Duodenal mucosa (tissue), 2 donors: ENCODE data around the gene UQCR11.

Experiments
- H3K27ac ChIP-seq: one replicate; pipeline ENCODE4 v1.7.0; 2013; ENCODE audit warnings: low read depth, low read length
- H3K27me3 ChIP-seq, 2 donors: one replicate each; pipeline ENCODE4 v1.7.0; 2013; ENCODE audit warnings: low read length in 2 of 2, control low read depth in 1 of 2; ENCODE audit not compliant: insufficient read depth in 2 of 2, control insufficient read depth in 1 of 2
- H3K36me3 ChIP-seq, 2 donors: one replicate each; pipeline ENCODE4 v1.7.0; 2013; ENCODE audit warnings: low read length in 2 of 2, control low read depth in 1 of 2; ENCODE audit not compliant: insufficient read depth in 2 of 2, control insufficient read depth in 1 of 2
- H3K4me1 ChIP-seq, 2 donors: one replicate each; pipeline ENCODE4 v1.7.0; 2013; ENCODE audit warnings: low read length in 2 of 2, control low read depth in 1 of 2; ENCODE audit not compliant: insufficient read depth in 2 of 2, control insufficient read depth in 1 of 2
- H3K4me3 ChIP-seq, 2 donors: one replicate each; pipeline ENCODE4 v1.7.0; 2013; ENCODE audit warnings: low read length in 2 of 2, low read depth in 1 of 2
- H3K9ac ChIP-seq, 2 donors: one replicate each; pipeline ENCODE4 v1.7.0; 2013; ENCODE audit warnings: low read length in 2 of 2, low read depth in 1 of 2
- H3K9me3 ChIP-seq, 2 donors: one replicate each; pipeline ENCODE4 v1.7.0; 2013; ENCODE audit warnings: low read length in 2 of 2, control low read depth in 1 of 2; ENCODE audit not compliant: control insufficient read depth in 1 of 2

UQCR11 gene

GRCh38 chr19:1577929-1578618, 27.2 kb downstream of the UQCR11 start:
- peaks cover 10 to 14% of the 10 kb centered on the region in 2 donors for H3K4me1 ChIP-seq
- no peak overlapping the region for H3K27ac ChIP-seq

DNA sequence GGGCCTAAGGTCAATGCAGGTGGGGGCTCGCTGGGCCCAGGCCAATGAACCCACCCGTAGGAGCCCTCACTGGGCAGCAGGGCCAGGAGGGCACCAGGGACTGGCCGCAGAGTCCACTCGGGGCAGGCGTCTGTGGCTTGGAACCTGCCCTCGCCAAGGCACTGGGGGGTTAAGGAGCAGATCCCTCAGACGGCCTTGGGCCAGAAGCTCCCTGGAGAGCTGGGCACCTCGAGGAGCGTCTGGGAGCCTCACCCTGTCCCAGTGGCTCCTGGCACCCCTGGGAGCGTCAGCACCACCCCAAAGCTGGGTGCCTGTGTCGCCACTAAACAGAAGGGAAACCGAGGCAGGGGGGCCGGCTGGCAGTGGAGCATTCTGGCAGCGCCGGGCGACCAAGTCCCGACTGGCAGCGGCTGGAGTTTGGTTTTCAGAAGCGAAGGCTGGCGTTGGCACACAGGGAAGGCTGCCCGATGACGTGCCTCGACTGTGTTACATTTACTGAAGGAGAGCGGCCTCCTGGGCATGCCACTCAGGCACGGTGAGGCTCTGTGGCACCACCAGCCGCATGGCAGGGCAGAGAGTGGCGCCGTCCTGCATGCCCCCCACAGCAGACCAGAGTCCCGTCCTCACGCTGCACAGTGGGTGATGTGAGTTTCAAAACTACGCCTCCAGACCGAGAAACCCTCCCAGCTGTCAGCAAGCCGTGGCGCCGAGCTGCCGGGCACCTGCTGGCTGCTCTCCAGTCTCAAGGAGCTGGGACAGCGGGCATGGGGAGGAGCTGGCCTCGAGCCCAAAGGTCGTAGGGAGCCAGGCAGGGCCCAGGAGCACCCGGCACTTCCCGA, 28.0 kb downstream of the UQCR11 start:
- Histone ChIP-seq H3K9ac (no peak overlapping the region), H3K9me3 (no peaks in the 10 kb centered on the region), H3K4me1 (peaks cover 10 to 14% of the 10 kb centered on the region in 2 donors), H3K36me3 (peaks cover 16 to 46% of the 10 kb centered on the region in 2 donors), H3K27me3 (no peaks in the 10 kb centered on the region), H3K4me3 (no peak overlapping the region), H3K27ac (no peak overlapping the region)

More at GRCh38 chr19:1577929-1578618, 27.2 kb downstream of the UQCR11 start:
- no peak overlapping the region for H3K9ac ChIP-seq
- no peaks in the 10 kb centered on the region for H3K27me3 ChIP-seq
- H3K36me3 ChIP-seq: peaks cover 16 to 50% of the 10 kb centered on the region in 2 donors
- no peaks in the 10 kb centered on the region for H3K9me3 ChIP-seq
- H3K4me3 ChIP-seq: no peak overlapping the region

- H3K27ac ChIP-seq: no peak overlapping the region
- H3K36me3 ChIP-seq: peaks cover 16 to 39% of the 10 kb centered on the region in 2 donors
- H3K4me3 ChIP-seq: no peak overlapping the region
- no peak overlapping the region for H3K9ac ChIP-seq
- no peaks in the 10 kb centered on the region for H3K27me3 ChIP-seq
- H3K9me3 ChIP-seq: no peaks in the 10 kb centered on the region
- H3K4me1 ChIP-seq: peaks cover 10 to 14% of the 10 kb centered on the region in 2 donors
These were observed 28.8 kb downstream of the UQCR11 start for GRCh38 chr19:1576242-1577089.

- Histone ChIP-seq H3K4me1 (peaks cover 10 to 14% of the 10 kb centered on the region in 2 donors), H3K36me3 (peaks cover 7 to 31% of the 10 kb centered on the region in 2 donors), H3K9ac (no peak overlapping the region), H3K27me3 (no peaks in the 10 kb centered on the region), H3K27ac (no peak overlapping the region), H3K4me3 (no peak overlapping the region), H3K9me3 (no peaks in the 10 kb centered on the region)
These were observed 29.7 kb downstream of the UQCR11 start for GRCh38 chr19:1575323-1576241.

DNA sequence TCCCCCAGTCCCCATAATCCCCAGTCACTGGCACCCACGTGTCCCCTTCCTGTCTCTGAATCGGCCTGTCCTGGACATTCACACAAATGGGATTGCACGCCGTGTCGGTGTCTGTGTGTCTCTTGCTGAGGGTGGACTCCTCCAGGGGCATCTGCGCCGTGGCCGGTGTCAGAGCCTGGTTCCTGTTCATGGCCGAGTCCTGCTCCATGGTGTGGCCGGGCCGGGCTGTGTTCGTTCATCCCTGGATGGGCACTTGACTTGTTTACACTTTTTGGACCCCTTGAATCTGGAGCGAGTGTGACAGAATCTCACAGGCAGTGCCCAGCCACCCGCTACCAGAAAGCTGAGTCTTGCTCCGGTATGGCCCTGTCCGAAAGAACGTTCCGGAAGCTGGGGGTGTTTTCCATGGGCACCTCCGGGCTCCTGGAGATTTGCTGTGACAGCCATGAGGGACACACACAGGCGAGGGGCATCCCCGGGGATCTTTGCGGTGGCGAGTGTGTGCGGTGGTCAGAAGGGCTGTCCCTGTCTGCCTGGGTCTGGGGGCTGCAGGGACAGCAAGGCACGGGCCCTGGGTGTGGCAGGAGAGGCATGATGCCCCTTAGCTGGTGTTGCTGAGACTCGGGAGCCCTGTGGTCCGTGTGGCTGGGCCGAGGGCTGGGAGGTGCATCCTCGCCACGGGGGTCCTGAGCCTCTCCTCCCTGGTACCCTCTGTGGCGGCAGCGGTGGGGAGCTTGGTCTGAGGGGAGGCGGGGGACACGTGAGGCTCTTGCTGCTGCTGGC, 30.7 kb downstream of the UQCR11 start:
- Histone ChIP-seq H3K36me3 (peaks cover 0 to 23% of the 10 kb centered on the region in 2 donors), H3K9me3 (no peaks in the 10 kb centered on the region), H3K4me3 (no peak overlapping the region), H3K27me3 (no peaks in the 10 kb centered on the region), H3K4me1 (peaks cover 10 to 14% of the 10 kb centered on the region in 2 donors), H3K9ac (no peak overlapping the region), H3K27ac (no peak overlapping the region)

GRCh38 chr19:1572795-1573194, 32.5 kb downstream of the UQCR11 start:
- peaks cover 12 to 14% of the 10 kb centered on the region in 2 donors for H3K4me1 ChIP-seq
- no peaks in the 10 kb centered on the region for H3K27me3 ChIP-seq
- H3K27ac ChIP-seq: no peak overlapping the region
- H3K36me3 ChIP-seq: peaks cover 0 to 15% of the 10 kb centered on the region in 2 donors
- no peak overlapping the region for H3K9ac ChIP-seq
- H3K4me3 ChIP-seq: no peak overlapping the region
- no peaks in the 10 kb centered on the region for H3K9me3 ChIP-seq

- Histone ChIP-seq H3K4me3 (no peak overlapping the region), H3K27me3 (no peaks in the 10 kb centered on the region), H3K9me3 (no peaks in the 10 kb centered on the region), H3K4me1 (peaks cover 9 to 14% of the 10 kb centered on the region in 2 donors), H3K9ac (no peak overlapping the region), H3K36me3 (peaks cover 0 to under 1% of the 10 kb centered on the region in 2 donors), H3K27ac (no peak overlapping the region)
These were observed 33.9 kb downstream of the UQCR11 start for GRCh38 chr19:1571358-1571757.

- Histone ChIP-seq H3K4me1 (peaks cover 9 to 14% of the 10 kb centered on the region in 2 donors), H3K27me3 (no peaks in the 10 kb centered on the region), H3K9ac (no peak overlapping the region), H3K4me3 (no peak overlapping the region), H3K36me3 (no peaks in the 10 kb centered on the region), H3K27ac (no peak overlapping the region), H3K9me3 (no peaks in the 10 kb centered on the region)
These were observed 34.4 kb downstream of the UQCR11 start for GRCh38 chr19:1570836-1571235.

- Histone ChIP-seq H3K4me1 (peaks cover 9 to 14% of the 10 kb centered on the region in 2 donors), H3K9me3 (no peaks in the 10 kb centered on the region), H3K9ac (no peak overlapping the region), H3K27me3 (no peaks in the 10 kb centered on the region), H3K4me3 (no peak overlapping the region), H3K27ac (no peak overlapping the region), H3K36me3 (no peaks in the 10 kb centered on the region)
These were observed 35.3 kb downstream of the UQCR11 start for GRCh38 chr19:1569997-1570396.
